Activated naive CD4-positive, alpha-beta T cell (primary cell): Measurements from ENCODE around the gene TIMM29.
"Not testable (repeated sequence)": the region's sequence is repeated elsewhere in the genome, so short reads cannot be mapped to it uniquely, and the experiment has no call there.

Experiments used
- DNase-seq, 4 experiments: peaks; one replicate each; lab custom pipeline; 2025; lab: John Stamatoyannopoulos, UW

TIMM29 gene

DNA sequence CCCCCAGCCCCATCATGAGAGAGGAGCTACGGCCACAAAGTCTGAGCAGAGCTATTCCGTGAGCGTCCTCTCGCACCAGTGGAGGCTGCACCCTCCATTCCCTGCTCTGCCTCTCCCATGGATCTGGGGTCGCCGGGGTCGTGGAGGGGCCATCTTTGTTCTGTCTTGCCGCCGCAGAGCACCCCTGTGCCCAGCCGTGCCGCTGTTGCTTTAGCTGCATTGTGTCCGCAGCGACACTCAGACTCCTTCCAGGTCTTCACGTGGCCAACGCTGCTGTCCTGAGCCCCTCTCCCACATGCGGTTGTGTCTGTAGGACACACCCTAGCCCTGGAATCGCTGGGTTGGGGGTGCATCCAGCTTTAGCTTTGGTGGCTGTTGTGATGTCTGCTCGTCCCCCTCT, 16.0 kb upstream of the TIMM29 start:
- DNase-seq = no peak

DNA sequence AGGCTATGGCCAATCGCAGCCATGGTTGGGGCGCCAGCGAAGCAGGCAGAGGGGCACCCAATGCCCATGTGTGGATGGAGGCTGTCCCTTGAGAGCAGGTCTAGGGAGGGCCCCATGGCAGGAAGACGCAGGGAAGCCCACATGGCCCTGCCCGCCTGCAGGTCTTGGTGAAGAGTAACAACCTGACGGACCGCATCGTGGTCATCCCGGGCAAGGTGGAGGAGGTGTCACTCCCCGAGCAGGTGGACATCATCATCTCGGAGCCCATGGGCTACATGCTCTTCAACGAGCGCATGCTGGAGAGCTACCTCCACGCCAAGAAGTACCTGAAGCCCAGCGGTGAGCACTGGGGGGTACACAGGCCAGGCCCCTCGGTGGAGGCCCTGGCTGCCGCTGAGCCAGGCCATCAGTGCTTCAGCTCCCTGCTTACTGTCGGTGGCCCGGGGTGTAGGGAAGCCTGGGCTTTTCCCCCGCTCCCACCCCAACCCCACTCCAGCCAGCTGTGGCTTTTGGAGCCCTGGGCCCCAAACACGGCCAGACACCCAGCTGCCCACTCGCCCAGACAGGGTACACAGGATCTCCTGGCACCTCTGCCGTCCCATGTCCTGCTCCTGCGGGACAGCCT, 14.8 kb upstream of the TIMM29 start:
- DNase-seq = no peak

DNA sequence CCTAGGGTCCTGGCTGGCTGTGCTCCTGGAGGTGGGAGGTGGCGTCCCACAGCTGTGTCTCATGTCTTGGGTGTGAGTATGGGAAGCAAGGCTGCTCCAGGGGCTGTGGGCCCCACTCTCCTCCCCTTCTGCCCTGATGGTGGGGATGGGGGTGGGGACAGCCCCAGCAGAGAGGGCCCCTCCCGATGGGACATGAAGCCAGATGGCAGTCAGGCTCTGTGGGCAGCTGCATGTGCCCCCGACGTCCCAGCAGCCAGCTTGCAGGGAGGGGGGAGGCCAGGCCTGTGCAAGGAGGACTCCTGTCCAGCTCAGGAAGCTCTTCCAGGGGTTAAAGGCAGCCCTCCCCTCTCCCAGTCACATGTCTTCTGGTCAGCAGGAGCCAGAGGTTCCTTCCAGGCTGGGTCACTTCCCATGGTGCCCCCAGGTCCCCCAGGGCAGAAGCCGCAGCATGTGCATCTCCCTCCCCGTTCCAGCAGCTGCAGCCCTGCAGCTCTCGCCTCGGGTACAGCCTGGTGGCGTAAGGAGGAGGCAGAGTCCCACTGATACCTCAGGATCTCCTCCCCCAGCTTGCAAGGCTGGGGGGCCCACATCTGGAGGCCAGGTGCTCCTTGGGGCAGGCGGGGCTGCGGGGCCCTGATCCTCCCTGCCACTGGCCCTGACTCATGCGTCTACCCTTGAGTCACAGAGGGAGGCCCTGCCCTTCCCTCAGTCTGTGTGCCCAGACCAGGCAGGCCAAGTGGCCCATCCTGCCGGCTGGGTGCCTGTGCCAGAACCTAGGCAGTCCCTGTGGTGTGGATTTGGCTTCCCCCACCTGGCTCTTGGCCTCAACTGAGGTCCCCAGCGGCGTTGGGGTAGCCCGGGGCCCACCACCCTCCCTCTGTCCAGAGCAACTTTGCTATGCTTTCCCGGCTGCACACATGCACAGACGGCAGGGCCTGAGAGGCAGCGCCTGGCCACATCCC, 13.2 kb upstream of the TIMM29 start:
- DNase-seq = no peak

DNA sequence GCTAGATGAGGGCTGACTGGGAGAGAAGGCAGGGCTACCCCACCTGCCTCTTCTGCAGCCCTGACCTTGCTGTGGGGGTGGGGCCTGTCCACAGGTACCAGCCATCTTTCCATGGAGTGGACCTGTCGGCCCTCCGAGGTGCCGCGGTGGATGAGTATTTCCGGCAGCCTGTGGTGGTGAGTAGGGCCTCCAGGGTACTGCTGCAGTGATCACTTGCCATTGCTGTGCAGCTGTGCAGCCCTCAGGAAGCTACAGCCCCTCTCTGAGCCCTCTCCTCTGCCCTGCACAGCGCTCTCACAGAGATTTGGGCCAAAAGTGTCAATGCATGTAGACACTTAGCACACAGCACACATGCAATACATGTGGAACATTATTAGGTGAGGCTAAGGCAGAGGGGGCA, 12.0 kb upstream of the TIMM29 start:
- DNase-seq = no peak

DNA sequence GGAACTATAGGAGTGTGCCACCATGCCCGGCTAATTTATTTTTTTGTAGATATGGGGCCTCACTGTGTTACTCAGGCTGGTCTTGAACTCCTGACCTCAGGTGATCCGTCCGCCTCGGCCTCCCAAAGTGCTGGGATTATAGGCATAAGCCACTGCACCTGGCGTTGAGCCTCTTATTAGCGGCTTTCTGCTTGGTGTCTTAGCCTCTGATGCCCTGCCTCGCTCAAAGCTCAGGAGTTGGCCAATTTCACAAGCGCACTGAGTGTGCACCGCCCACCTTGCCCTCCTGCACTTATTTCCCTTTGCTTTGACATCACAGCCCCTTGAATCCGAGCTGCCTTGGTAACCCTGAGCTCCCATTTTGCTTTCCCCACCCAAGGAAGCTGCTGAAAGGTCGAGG, 10.3 kb upstream of the TIMM29 start:
- DNase-seq = no peak

DNA sequence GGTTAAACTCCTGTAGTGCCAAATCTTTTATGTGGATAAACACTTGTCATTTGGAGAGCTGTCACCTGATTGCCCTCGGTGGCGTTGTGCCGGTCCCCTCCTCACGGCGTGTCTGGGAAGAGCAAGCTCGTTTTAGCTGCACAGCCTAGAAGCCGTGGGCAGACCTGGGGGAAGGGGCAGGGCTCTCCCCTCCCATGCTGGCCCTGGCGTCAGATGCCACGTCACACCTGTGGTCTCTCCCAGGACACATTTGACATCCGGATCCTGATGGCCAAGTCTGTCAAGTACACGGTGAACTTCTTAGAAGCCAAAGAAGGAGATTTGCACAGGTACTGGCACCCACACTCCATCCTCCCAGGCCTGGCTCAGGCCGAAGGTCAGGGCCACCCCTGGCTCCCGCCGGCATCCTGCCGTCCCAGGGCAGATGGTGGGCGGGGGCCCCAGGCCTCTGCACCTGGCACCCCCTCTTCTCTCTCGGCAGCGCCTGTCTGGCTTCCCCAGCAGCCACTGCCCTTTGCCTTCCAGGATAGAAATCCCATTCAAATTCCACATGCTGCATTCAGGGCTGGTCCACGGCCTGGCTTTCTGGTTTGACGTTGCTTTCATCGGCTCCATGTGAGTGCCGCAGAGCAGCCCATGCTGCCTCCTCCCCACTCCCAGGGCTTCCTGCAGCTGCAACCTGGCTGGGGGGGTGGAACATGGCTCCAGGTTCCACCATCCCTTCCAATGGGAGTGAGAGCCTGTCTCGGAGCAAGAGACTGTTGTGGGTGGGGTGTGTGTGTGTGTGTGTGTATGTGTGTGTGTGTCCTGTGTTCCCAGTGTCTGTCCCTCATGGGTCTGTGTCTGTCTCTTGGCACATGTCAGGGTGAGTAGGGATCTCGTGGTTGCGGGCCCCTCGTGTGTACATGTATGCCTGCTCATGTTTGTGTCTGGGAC, 9.0 kb upstream of the TIMM29 start:
- DNase-seq = no peak

DNA sequence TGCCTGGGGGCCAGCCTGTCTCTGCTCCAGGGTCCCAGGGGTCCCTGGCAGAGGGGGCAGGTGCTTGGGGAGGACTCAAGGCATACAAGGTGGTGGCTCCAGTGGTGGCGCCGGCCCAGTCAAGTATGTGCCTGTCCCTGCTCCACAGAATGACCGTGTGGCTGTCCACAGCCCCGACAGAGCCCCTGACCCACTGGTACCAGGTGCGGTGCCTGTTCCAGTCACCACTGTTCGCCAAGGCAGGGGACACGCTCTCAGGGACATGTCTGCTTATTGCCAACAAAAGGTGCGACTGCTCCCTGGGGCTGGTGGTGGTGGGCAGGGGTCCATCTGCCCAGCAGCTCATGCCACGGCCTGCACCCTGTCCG, 8.3 kb upstream of the TIMM29 start:
- DNase-seq = no peak

DNA sequence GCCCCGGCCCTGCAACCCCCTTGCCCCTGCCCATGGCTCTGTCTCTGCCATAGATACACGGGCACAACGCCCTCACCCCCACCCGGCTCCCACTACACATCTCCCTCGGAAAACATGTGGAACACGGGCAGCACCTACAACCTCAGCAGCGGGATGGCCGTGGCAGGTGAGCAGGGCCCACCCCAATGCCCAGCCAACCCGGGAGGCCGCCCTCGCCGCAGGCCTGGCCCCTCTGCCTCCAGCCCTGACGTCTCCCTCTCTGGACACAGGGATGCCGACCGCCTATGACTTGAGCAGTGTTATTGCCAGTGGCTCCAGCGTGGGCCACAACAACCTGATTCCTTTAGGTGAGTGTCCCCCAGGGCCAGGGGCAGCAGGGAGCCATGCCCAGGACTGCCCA, 7.8 kb upstream of the TIMM29 start:
- DNase-seq = no peak

DNA sequence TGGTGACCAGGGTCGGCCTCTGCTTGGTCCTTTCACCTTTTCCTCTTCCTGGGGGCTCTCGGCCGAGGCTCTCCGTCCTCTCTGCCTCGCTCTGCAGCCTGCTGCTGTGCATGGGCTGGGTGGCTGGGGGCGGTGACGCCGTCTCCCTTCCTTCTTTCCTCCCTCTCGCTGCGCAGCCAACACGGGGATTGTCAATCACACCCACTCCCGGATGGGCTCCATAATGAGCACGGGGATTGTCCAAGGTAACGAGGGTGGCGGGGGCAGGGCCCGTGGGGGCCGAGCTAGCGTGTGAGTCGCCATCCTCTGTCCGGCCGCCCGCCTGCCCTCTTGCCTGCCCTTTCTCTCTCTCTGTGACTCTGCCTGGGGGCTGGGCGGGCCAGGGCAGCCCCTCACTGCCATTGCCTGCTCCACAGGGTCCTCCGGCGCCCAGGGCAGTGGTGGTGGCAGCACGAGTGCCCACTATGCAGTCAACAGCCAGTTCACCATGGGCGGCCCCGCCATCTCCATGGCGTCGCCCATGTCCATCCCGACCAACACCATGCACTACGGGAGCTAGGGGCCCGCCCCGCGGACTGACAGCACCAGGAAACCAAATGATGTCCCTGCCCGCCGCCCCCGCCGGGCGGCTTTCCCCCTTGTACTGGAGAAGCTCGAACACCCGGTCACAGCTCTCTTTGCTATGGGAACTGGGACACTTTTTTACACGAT, 7.3 kb upstream of the TIMM29 start:
- no peak for DNase-seq

DNA sequence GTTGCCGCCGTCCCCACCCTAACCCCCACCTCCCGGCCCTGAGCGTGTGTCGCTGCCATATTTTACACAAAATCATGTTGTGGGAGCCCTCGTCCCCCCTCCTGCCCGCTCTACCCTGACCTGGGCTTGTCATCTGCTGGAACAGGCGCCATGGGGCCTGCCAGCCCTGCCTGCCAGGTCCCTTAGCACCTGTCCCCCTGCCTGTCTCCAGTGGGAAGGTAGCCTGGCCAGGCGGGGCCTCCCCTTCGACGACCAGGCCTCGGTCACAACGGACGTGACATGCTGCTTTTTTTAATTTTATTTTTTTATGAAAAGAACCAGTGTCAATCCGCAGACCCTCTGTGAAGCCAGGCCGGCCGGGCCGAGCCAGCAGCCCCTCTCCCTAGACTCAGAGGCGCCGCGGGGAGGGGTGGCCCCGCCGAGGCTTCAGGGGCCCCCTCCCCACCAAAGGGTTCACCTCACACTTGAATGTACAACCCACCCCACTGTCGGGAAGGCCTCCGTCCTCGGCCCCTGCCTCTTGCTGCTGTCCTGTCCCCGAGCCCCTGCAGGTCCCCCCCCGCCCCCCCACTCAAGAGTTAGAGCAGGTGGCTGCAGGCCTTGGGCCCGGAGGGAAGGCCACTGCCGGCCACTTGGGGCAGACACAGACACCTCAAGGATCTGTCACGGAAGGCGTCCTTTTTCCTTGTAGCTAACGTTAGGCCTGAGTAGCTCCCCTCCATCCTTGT, 6.5 kb upstream of the TIMM29 start:
- DNase-seq = no peak

DNA sequence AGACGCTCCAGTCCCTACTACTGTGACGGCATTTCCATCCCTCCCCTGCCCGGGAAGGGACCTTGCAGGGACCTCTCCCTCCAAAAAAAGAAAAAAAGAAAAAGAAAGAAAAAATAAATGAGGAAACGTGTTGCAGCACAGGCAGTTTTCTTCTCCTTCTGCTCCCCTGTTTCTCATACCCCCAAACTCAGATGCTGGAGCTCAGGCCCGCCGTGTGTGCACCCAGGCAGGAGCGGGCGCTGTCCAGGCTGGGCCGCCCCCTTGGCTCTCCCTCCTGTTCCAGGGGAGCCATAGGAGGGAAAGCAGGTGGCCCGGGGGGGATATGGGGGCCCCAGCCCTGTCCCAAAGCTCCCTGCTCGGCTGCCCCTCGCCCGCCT, 6.0 kb upstream of the TIMM29 start:
- DNase-seq = no peak

DNA sequence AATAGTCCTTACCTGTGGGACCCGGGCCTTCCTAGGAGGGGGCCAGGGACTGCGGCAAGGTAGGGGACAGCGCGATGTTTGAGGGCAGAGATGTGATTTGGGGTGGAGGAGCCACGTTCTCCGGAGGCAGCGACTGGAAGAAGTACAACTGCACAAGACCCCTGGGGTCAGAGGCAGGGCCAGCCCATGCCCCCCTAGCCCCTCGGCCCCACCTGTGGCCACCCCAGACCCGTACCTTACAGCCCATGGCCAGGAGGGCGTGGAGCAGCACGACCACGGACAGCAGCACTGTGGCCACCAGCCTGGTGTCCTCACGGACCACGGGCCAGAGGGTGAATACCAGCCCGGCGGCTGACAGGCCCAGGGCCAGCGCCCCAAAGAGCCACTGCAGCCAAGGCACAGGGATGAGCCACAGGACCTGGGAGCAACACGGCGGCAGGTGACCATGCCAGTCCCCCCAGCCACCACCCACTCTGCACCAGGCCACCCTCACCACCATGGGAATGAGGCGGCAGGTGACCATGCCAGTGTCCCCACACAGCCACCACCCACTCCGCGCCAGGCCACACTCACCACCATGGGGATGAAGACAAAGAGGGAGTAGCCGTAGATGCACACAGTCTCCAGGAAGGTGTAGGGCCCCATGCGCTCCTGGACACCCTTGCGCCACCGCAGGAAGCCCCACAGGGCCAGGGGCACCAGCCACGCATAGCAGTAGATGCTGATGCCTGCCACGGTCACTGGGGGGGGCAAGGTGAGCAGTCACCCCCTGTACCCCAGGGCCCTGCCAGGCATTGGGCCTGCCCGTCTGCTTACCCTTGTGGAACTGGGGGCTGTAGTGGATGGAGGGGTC, 5.1 kb upstream of the TIMM29 start:
- no peak for DNase-seq

DNA sequence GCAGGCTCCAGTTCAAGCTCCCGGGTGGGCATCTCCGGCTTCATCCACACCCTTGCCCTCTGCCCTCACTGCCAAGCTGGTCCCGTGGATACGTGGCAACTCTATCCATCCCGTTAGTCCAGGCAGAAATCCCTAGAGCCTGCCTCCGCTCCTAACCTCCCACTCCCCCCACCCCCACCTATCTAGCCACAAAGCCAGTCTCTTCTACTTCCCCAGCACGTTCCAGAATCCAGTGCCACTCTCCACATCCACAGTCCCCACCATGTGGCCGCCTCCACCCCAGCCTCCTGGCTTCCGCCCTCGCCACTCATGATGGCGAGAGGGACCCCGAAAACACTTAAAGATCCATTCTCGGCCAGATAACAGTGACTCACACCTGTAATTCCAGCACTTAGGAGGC, 4.0 kb upstream of the TIMM29 start:
- DNase-seq = no peak

DNA sequence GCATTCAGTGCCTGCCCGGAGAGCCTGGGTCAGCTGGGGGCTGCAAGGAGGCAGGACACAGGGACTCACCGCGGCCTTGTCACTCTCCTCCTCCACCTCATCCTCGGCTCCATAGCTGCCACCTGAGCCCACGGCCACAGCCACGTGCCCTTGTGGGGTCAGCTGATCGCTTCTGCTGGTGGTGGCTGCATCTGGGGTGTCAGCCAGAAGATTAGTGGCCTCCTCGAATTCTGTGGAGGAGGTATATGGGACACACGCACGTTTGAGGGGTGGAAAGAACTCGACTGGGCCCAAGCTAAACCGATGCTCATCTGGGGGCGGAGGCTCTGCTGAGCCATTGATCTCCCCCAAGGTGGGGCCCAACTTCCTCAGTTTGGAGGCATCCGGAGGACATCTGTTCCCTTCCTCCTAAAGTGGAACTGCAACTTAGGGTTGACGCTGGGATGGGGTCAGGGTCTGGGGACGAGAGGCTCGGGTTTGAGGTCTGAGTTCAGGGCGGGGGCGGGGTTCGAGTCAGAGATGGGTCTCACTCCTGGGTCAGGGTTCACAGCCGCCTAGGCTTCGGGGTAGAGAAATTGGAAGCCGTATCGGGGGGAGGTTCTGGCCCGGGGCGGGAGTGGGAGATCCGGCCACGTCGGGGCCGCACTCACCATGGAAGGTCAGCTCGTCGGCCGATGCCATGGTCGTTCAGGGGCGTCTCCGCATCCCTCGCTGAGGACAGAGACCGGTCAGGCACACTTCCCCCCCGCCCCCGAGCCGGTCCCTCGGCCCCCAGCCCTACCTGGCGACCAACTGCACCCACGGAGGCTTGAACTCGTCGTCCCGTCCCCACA, 665 bp upstream of the TIMM29 start:
- DNase-seq = no peak

DNA sequence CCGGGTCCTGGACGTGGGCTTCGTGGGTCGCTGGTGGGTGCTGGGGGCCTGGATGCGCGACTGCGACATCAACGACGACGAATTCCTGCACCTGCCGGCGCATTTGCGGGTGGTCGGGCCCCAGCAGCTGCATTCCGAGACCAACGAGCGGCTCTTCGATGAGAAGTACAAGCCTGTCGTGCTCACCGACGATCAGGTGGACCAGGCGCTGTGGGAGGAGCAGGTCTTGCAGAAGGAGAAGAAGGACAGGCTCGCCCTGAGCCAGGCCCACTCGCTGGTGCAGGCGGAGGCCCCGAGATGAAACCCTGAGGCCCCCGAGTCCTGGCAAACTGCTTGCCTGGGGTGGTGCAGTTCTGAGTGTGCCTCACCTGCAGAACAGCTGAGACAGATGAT, 787 bp downstream of the TIMM29 start:
- no peak for DNase-seq

DNA sequence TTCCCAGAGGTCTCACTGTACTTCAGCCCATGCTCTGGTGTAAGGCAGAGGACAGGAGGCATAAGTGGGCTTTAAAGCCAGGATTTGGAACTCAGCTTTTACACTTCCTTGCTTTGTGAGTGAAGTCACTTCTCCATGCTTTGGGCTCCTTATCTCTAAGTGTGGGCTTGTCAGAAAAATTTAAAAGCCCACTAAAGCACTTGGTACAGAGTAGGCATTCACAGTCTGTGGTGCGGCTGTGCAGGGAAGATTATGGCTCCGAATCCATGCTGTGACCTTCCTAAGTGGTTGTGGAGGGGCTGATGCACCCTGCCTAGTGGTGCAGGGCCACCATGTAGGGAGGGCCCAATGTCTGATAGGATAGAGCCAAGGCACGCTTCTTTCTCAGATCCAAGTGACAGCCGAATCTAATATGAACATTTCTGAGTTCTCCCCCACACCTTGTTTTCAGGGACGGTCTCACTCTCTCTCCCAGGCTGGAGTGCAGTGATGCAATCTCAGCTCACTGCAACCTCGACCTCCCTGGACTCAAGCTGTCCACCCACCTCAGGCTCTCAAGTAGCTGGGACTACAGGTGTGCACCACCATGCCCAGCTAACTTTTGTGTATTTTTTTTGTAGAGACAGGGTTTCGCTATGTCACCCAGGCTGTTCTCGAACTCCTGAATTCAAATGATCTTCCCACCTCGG, 6.9 kb downstream of the TIMM29 start:
- DNase-seq = no peak

DNA sequence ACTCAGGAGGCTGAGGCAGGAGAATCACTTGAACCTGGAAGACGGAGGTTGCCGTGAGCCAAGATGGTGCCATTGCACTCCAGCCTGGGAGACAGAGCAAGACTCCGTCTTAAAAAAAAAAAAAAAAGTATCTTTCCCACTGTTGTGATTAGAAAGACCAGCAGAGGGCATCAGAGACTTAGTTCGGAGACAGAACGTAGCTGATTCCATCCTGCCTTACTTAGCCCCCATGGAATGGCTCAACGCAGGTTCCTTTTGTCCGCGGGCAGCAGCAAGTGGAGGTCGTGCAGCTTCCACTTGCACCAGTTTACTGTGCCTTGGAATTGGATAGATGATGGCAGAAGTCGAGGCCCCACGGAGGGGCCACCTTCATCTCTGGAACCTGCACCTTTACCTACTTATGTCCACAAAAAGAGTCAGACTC, 8.1 kb downstream of the TIMM29 start:
- DNase-seq = no peak

DNA sequence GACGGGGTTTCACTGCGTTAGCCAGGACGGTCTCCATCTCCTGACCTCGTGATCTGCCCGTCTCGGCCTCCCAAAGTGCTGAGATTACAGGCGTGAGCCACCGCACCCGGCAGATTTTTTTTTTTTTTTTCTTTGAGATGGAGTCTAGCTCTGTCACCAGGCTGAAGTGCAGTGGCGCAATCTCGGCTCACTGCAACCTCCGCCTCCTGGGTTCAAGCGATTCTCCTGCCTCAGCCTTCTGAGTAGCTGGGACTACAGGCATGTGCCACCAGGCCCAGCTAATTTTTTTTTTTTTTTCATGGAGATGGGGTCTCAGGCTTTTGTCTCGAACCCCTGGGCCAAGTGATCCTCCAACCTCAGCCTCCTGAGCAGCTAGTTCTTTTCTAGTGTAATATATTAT, 13.0 kb downstream of the TIMM29 start:
- DNase-seq = not testable (repeated sequence)

DNA sequence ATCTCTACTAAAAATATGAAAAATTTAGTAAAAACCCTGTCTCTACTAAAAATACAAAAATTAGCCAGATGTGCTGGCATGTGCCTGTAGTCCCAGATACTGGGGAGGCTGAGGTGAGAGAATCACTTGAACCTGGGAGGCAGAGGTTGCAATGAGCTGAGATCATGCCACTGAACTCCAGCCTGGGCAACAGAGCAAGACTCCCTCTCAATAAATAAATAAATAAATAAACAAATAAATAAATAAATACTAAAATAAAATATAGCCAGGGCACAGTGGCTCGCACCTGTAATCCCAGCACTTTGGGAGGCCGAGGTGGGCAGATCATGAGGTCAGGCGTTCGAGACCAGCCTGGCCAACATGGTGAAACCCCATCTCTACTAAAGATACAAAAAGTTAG, 14.8 kb downstream of the TIMM29 start:
- not testable (repeated sequence) for DNase-seq
